Ishikawa (cell line): ENCODE results near the gene CDH2.

Experiments used
- NFIC ChIP-seq: IDR thresholded peaks from 2 replicates; pipeline ENCODE4 v1.6.1; 2012
- TCF12 ChIP-seq: IDR thresholded peaks from 2 replicates; pipeline ENCODE4 v1.6.1; 2012; ENCODE audit warnings: low read depth
- YY1 ChIP-seq: IDR thresholded peaks from 2 replicates; pipeline ENCODE4 v1.6.1; 2012; ENCODE audit warnings: low read depth

GRCh38 chr18:28152354-28152753 is 24.6 kb downstream of the CDH2 start:
- TF ChIP-seq NFIC: no peak
- TF ChIP-seq TCF12: no peak
- no peak for TF ChIP-seq YY1
